H1 (cell line): ENCODE results near the gene ABCF3. TPM values are rescaled to one million over a fixed set of nuclear protein-coding genes. Genes with fewer than 3 reads are reported as not detected.

Experiments
- FOSL1 ChIP-seq: IDR thresholded peaks from 2 replicates; pipeline ENCODE4 v1.6.1; 2011; ENCODE audit warnings: mild to moderate bottlenecking, low read depth, low read length, moderate library complexity; ENCODE audit not compliant: insufficient read depth
- microRNA counts: library from miRNA; unstranded; fragments of <30 nt; microRNA quantifications from one replicate; lab custom pipeline; 2015
- microRNA-seq, 2 experiments: library from miRNA; unstranded; fragments of <30 nt; microRNA quantifications; one replicate each; pipeline versions ENCODE4 to v1.2.0, GENCODE V29; 2016 to 2020; ENCODE audit warnings: borderline microRNAs expressed in 2 of 2, borderline number of aligned reads in 2 of 2, borderline replicate concordance in 1 of 2
- polyA plus RNA-seq, 7 experiments: library from polyadenylated mRNA; depleted of rRNA in 3 of 7; stranded (reverse) in 5 of 7; unstranded in 2 of 7; fragments of >200 nt in 5 of 7; fragments of 200-250 nt in 2 of 7; gene quantifications; 1 replicate in 5 of 7; 2 replicates in 1 of 7; 4 replicates in 1 of 7; pipeline versions ENCODE4 v1.2.1 to v1.2.3, GENCODE V29; 2011 to 2013; ENCODE audit warnings: missing spikeins in 2 of 7, mixed read lengths in 2 of 7
- small RNA-seq: library from polyadenylated mRNA; stranded (forward); fragments of <200 nt; extraction: miRNeasy Mini kit (QIAGEN cat#:217004); gene quantifications from one replicate; pipeline ENCODE3, GENCODE V24; 2013; ENCODE audit not compliant: insufficient read depth
- total RNA-seq: library from RNA; stranded (reverse); fragmentation: NEBNext Ultra II Directional; extraction: Animal tissue kit (Norgen Biotek cat#: 25700); gene quantifications from 2 replicates; pipeline ENCODE4 v1.2.1, GENCODE V29; 2021
- TF ChIP-seq, protein P1 (sequence below): IDR thresholded peaks from 2 replicates; pipeline ENCODE4 v1.6.1; 2011; ENCODE audit warnings: low read length, improper control_type of control experiment

The ABCF3 gene
- total and polyA plus RNA-seq, 2 of the 8 experiments (the other 6 are each of a cell fraction or from before 2014, with no cell fraction given) = 51.6 to 57.8 TPM

DNA sequence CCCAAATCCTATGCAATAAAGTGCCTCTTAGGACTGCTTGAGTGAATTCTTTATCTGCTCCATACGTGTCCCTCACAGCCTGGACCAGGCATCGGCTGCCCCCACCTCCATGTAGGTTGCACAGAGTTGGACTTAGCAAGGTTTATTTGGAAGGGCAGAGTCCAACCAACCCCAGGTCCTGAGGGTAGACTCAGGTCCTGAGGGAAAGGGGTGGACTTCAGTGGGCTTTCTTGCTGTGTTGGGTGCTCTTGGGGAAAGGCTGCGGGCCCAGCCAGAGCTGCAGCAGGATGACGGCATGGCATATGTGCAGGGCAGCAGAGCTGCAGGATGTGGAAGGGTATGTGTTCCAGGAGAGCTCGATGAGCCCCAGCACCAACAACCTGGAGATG is 56.3 kb downstream of the ABCF3 start (continued):
- TF ChIP-seq FOSL1 = no peak
- TF ChIP-seq, protein P1, sequence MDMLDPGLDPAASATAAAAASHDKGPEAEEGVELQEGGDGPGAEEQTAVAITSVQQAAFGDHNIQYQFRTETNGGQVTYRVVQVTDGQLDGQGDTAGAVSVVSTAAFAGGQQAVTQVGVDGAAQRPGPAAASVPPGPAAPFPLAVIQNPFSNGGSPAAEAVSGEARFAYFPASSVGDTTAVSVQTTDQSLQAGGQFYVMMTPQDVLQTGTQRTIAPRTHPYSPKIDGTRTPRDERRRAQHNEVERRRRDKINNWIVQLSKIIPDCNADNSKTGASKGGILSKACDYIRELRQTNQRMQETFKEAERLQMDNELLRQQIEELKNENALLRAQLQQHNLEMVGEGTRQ = no peak

MicroRNAs within 50 kb of the gene (microRNA counts, 767-probe panel; counts per million panel counts)
- 879 counts per million, percentile 95 among the panel's probes with 10 or more counts for microRNA hsa-miR-1224-3p (lab: Ali Mortazavi, UCI)
- 879 counts per million, percentile 95 among the panel's probes with 10 or more counts for microRNA hsa-miR-1224-5p (lab: Ali Mortazavi, UCI)

Small RNA genes within 50 kb of the gene (microRNA-seq; reads per million reads assigned to microRNA genes)
- 0.20 to 0.46 reads per million in 2 experiments for gene MIR1224

Small RNA genes within 50 kb of the gene (small RNA-seq; reads per million reads assigned to genes)
- 1.4 reads per million for gene MIR1224

Other genes starting within 250 kb of the ABCF3 start
- 36.6 and 40.8 TPM in 2 replicates for gene ABCC5, start 168.3 kb upstream of the ABCF3 start, total RNA-seq
- gene ABCC5, start 168.3 kb upstream of the ABCF3 start, polyA plus RNA-seq (2011; rRNA removed) = 25.3 TPM in 2 replicates
- not detected in 2 replicates for gene HTR3D, start 154.5 kb upstream of the ABCF3 start, total RNA-seq
- gene HTR3D, start 154.5 kb upstream of the ABCF3 start, polyA plus RNA-seq (2011; rRNA removed) = not detected in 2 replicates
- gene HTR3C, start 133.2 kb upstream of the ABCF3 start, total RNA-seq = not detected in 2 replicates
- 0.03 and 0.05 TPM in 2 replicates for gene HTR3C, start 133.2 kb upstream of the ABCF3 start, polyA plus RNA-seq (2011; rRNA removed)
- not detected in 2 replicates for gene HTR3E, start 89.1 kb upstream of the ABCF3 start, total RNA-seq
- gene HTR3E, start 89.1 kb upstream of the ABCF3 start, polyA plus RNA-seq (2011; rRNA removed) = not detected in 2 replicates
- 40.0 and 42.5 TPM in 2 replicates for gene EIF2B5, start 50.8 kb upstream of the ABCF3 start, total RNA-seq
- gene EIF2B5, start 50.8 kb upstream of the ABCF3 start, polyA plus RNA-seq (2011; rRNA removed) = 32.1 and 33.1 TPM in 2 replicates
- 64.9 and 66.6 TPM in 2 replicates for gene DVL3, start 30.8 kb upstream of the ABCF3 start, total RNA-seq
- gene DVL3, start 30.8 kb upstream of the ABCF3 start, polyA plus RNA-seq (2011; rRNA removed) = 38.5 and 51.2 TPM in 2 replicates
- gene AP2M1, start 11.3 kb upstream of the ABCF3 start, total RNA-seq = 391 and 403 TPM in 2 replicates
- gene AP2M1, start 11.3 kb upstream of the ABCF3 start, polyA plus RNA-seq (2011; rRNA removed) = 454 and 540 TPM in 2 replicates
- gene VWA5B2, start 43.4 kb downstream of the ABCF3 start, total RNA-seq = 0.50 and 0.56 TPM in 2 replicates
- gene VWA5B2, start 43.4 kb downstream of the ABCF3 start, polyA plus RNA-seq (2011; rRNA removed) = 0.53 and 0.88 TPM in 2 replicates
- 54.6 and 56.7 TPM in 2 replicates for gene ALG3, start 62.8 kb downstream of the ABCF3 start, total RNA-seq
- gene ALG3, start 62.8 kb downstream of the ABCF3 start, polyA plus RNA-seq (2011; rRNA removed) = 148 and 184 TPM in 2 replicates
- gene EEF1AKMT4, start 63.5 kb downstream of the ABCF3 start, total RNA-seq = 9.3 and 9.6 TPM in 2 replicates
- gene EEF1AKMT4, start 63.5 kb downstream of the ABCF3 start, polyA plus RNA-seq (2011; rRNA removed) = 30.1 and 39.0 TPM in 2 replicates
- gene CAMK2N2, start 75.4 kb downstream of the ABCF3 start, total RNA-seq = 16.9 and 17.7 TPM in 2 replicates
- gene CAMK2N2, start 75.4 kb downstream of the ABCF3 start, polyA plus RNA-seq (2011; rRNA removed) = 4.0 and 6.1 TPM in 2 replicates
- gene ECE2, start 89.8 kb downstream of the ABCF3 start, total RNA-seq = 0.48 and 0.86 TPM in 2 replicates
- 0.44 and 0.86 TPM in 2 replicates for gene ECE2, start 89.8 kb downstream of the ABCF3 start, polyA plus RNA-seq (2011; rRNA removed)
- 358 and 363 TPM in 2 replicates for gene PSMD2, start 113.0 kb downstream of the ABCF3 start, total RNA-seq
- 272 and 350 TPM in 2 replicates for gene PSMD2, start 113.0 kb downstream of the ABCF3 start, polyA plus RNA-seq (2011; rRNA removed)
- gene EIF4G1, start 128.4 kb downstream of the ABCF3 start, total RNA-seq = 473 and 480 TPM in 2 replicates
- gene EIF4G1, start 128.4 kb downstream of the ABCF3 start, polyA plus RNA-seq (2011; rRNA removed) = 318 and 421 TPM in 2 replicates
- gene FAM131A, start 151.4 kb downstream of the ABCF3 start, total RNA-seq = 15.4 and 16.0 TPM in 2 replicates
- 21.9 and 35.3 TPM in 2 replicates for gene FAM131A, start 151.4 kb downstream of the ABCF3 start, polyA plus RNA-seq (2011; rRNA removed)
- gene CLCN2, start 175.4 kb downstream of the ABCF3 start, total RNA-seq = 11.8 and 13.7 TPM in 2 replicates
- 16.1 and 20.7 TPM in 2 replicates for gene CLCN2, start 175.4 kb downstream of the ABCF3 start, polyA plus RNA-seq (2011; rRNA removed)
- 113 and 118 TPM in 2 replicates for gene POLR2H, start 175.5 kb downstream of the ABCF3 start, total RNA-seq
- gene POLR2H, start 175.5 kb downstream of the ABCF3 start, polyA plus RNA-seq (2011; rRNA removed) = 253 and 335 TPM in 2 replicates
- gene THPO, start 192.0 kb downstream of the ABCF3 start, total RNA-seq = 0.40 and 1.2 TPM in 2 replicates
- 0.82 and 1.4 TPM in 2 replicates for gene THPO, start 192.0 kb downstream of the ABCF3 start, polyA plus RNA-seq (2011; rRNA removed)
- gene CHRD, start 193.9 kb downstream of the ABCF3 start, total RNA-seq = 0.63 and 0.86 TPM in 2 replicates
- 0.62 and 1.7 TPM in 2 replicates for gene CHRD, start 193.9 kb downstream of the ABCF3 start, polyA plus RNA-seq (2011; rRNA removed)